Daoy (cell line): ENCODE data around the gene TCF3. TPM values are rescaled to one million over a fixed set of nuclear protein-coding genes. Genes with fewer than 3 reads are reported as not detected.

Experiments used
- DNase-seq: peaks from one replicate; pipeline ENCODE4 v3.0.0-alpha.2; 2015; ENCODE audit warnings: low read depth
- total RNA-seq: library from RNA; depleted of rRNA; stranded (reverse); fragments of >200 nt; shearing (Covaris generic); gene quantifications from 2 replicates; pipeline ENCODE4 v1.2.3, GENCODE V29; 2014

The TCF3 gene
- total RNA-seq, 1 experiment from 2014 or later, result 92.8 TPM

DNA sequence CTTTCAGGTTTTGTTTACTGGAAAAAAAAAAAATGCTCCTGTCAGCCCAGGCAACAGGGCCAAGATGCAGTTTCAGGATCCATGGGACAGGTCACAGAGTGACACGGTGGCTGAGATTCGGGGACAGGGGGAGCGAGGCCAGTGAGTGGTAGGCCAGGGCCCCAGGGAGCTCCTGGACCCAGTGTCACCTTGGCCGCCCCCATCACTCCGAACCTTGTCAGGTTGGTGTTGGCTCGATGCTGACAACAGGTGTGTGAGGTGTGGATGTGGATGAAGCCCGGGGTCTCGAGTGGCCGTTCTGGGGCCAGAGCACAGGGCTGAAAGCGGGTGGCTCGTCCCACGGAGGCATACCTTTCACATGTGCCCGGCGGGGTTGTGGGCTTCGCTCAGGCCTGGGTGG is 41.1 kb downstream of the TCF3 start:
- DNase-seq, result no peak

DNA sequence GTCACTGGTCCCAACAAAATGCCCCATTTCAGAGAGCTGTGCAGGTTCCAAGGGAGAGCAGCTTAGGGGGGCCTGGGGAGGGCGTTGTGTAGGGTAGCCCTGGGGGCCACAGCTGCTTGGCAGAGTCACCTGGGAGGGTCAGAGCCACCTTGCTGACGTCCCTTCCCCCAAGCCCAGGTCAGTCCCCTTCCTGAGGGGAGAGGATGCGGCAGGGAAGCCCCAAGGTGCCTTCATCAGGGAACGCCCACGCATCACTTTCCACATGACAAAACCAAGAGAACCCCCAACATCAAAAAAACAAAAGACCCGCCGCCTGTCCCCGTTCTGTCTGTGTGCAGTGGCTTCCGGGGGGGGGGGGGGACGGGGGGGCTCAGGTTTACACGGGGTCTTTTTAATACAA is 41.8 kb downstream of the TCF3 start:
- DNase-seq, result no peak

DNA sequence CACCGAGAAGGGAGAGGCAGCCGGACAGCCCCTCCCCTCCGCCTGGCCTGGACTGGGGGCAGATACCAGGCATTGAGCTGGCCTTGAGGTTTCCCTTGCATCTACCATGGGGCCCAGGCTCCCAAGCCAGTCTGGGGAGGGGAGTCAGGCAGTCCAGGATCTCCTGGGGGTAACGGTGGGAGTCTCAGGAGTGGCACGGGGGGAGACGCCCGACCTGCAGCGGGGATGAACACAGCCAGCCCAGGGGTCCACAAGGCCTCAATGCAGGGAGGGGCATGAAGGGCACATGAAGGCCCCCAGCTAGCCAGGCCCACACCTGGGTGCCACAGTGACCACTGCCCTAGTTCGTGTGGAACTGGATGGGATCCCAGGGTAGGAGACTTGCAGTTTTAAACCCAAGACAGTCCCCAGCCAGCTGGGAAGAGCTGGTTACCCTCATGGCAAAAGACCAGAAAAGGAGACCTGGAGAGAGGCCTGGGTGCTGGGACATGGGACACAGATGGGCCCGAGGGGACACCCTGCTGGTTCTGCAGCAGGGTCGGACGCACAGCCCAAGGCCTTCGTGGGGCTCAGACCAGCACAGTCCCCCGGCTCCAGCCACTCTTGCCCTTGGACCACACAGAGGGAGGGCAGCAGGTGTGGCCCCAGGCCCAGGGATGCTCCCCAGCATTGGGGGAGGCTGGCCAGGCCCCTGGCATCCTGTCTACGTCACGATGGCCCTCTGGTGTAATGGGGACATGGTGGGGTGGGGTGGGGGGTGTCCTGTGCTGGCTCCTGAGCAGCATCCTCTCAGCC is 42.5 kb downstream of the TCF3 start:
- DNase-seq, result no peak

DNA sequence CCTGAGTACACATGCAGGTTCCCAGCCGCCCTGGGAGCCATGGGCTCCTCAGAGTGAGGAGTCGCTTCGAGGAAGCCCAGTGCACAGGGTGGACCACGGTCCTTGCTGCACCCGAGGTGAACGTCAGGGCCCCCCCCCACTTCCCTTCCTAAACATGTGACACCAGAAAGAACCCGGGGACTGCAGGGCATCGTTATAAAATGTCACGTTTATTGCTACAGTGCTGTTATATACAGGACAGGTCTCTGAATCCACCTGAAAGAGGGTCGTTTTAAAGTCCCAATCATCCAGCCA is 43.4 kb downstream of the TCF3 start:
- DNase-seq, result no peak

DNA sequence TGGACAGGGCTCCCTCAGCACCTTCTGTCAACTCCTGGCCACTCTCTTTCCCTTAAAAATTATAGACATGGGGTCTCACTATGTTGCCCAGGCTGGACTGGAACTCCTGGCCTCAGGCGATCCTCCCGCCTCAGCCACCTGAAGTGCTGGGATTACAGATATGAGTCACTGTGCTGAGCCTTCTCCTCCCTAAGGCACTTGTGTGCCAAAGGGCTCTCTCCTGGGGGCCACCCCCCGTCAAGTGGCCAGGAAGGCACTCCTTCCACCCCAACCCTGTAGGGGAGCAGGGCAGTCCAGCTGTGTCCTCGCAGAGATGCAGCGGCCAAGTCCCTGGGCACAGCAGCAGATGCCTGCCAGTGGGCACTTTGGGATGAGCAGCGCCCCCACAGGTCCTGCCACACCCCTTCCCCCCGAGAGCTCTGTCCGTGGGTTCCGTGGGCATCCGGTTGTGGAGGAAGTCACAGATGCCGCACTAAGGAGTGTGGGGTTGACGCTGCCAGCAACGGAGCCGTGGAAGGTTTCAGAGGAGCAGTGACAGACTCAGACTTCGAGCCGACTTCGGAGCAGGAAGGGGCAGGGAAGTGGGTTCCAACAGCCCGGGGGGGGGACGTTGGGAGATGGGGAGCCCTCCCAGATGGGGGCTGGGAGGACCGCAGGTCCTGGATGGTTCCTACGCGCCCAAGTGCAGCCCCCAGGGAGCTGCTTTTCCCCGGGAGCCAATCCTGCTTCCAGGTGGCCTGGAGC is 43.9 kb downstream of the TCF3 start:
- peak; percentile 89 for DNase-seq

DNA sequence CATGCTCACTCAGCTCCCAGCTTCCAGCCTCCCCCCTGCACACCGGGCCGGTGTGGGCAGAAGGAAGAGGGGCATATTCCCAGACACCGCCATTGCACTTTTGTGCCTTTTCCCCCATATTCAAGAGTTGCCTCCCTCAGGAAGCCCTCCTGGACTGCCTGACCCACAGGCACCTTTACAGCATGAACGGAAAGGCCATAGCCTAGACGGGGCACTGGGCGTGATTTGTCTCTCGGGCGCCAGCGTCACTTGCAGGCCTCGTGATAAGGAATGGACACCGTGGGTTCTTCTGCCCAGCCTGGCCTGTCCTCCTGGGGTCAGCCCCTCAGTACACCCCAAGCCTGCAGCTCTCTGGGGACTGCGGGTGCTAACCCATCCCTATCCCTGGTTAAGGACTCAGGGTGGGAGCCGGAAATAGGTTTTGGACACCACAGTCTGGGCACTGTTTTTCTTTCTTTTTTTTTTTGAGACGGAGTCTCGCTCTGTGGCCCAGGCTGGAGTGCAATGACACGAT is 46.2 kb downstream of the TCF3 start:
- DNase-seq, result no peak

DNA sequence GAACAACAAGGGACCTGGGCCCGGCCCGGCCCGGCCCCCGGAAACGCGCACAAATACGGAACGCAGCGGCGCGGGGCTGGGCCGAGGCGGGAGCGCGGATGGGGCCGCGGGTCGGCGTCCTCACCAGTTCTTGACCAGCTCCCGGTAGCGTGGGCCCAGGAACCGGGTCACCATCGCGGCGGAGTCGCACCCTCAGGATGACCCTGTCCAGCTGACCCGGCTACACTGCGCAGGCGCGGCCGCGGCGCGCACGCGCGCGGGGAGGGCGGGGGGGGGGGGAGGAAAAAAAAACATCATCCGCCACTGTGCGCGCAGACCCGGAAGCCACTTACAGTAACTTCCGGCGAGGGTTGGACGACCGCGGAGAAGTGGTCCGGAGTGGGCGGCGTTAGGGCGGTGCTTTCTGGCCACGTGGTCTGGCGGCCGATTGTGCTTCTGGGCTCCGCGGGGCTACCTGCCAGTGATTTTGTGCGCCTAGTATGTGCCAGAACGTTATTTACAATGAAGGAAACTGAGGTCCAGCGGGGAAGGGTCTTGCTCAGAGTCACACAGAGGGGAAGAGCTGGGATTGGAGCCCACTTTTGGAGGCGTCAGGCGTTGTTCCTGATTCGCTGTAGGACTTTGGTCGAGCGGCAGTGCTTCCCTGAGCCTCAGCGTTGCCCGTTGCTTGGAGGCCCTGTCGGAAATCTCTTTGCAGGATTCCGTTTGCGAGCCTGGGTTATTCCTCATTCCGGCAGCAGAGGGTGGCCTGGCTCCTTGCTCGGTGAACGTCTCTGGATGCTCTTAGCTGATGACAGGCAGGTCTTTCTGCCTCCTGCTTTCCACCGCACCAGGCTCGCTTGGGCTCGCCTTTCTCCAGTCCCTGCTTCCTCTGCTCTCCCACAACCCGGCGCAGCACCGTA is 46.9 kb downstream of the TCF3 start, which contains the start of gene UQCR11:
TSS of gene UQCR11 (minus strand) at position 227 of the 902 bp plus-strand sequence. CDS start at position 174, 53 bp downstream.
- peak; percentile 98 for DNase-seq

DNA sequence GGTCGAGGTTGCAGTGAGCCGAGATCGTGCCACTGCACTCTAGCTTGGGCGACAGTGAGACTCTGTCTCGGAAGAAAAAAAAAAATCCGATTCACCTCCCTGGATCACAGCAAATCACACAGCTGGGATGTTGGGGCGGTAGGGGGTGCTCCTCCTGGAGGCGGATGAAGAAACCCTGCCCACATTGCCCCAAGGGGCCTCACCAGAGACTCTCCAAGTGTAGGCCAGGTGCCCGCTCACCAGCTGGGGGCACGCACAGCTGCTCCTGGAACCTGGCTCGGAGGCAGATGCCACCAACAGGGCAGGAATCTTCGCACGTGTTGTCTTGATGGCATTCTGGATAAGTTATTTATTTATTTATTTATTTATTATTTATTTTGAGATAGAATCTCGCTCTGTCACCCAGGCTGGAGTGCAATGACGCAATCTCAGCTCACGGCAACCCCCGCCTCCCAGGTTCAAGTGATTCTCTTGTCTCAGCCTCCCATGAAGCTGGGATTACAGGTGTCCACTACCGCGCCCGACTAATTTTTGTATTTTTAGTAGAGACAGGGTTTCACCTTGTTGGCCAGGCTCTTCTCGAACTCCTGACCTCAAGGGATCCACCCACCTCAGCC is 50.2 kb downstream of the TCF3 start:
- DNase-seq, result no peak

DNA sequence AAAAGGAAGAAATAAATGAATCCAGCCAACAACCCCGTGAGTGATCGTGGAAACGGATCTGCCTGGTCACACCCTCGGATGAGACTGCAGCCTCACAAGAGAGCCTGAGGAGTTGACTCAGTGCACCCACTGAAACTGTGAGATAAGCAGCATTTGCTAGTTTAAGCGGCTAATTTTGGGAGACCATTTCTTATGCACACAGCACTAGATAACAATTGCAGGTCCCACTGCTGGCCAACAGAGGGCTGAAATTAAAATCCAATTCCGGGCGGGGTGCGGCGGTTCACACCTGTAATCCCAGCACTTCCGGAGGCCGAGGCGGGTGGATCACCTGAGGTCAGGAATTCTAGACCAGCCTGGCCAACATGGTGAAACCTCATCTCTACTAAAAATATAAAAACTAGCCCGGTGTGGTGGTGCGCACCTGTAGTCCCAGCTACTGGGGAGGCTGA is 50.8 kb downstream of the TCF3 start:
- no peak for DNase-seq

DNA sequence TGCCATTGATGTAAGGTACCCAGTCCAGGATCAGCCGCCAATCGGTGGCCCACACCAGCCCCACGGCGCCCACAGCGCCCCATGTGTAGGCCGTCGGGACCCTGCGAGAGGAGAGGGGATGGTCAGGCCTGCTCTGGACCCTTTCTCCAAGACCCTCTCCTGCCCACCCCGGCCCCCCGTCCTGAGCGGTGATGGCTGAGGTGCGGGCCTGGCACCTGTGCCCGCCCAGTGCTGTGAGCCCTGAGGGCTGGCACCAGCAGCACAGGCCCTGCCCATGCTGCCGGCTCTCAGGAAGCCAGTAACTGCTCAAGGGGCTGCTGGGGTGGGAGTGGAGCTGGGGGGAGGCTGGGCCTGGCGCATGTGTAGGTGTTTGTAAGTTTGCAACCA is 53.0 kb downstream of the TCF3 start:
- DNase-seq, result no peak

DNA sequence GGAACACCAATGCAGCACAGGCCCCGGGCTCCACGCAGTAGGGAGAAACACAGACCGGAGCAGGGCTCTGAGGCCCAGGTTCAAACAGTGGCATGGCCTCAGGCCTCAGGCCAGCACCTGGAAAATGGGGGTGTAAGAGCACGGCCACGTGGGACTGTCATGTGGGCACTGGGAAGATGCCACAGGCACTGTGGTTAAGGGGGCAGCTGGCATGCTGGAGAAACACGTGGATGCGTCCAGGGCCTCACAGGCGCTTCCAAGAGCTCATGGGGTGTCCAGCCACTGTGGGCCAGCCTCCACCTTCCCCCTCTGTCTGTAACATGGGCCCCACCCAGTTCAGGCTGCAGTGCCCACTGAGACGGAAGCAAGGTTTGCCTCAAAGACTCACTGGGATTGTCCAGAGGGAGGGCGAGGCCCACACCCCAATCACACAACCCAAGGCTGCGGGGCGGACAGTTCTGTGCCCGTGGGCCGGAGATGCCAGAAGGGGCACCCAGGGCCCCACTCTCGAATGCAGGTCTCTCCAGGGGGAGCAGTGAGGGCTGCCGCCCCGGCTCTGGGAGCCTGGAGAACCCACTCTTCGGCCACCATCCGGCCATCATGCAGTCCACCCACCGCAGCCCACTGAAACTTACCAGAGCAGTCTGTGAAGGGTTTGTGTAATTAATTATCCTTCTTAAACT is 53.5 kb downstream of the TCF3 start:
- DNase-seq, result no peak

DNA sequence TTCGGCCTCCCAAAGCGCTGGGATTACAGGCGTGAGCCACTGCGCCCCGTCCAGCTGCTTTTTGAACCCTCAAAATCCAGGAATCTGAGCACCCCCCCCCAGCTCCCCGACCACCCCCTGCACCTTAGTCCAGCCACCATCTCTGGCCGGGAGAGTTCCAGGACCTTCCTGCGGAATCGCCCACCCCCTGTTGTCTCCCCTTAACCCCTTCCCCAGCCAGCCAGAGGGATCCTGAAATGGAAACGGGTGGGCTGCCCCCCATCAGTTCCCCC is 59.0 kb downstream of the TCF3 start:
- no peak for DNase-seq

DNA sequence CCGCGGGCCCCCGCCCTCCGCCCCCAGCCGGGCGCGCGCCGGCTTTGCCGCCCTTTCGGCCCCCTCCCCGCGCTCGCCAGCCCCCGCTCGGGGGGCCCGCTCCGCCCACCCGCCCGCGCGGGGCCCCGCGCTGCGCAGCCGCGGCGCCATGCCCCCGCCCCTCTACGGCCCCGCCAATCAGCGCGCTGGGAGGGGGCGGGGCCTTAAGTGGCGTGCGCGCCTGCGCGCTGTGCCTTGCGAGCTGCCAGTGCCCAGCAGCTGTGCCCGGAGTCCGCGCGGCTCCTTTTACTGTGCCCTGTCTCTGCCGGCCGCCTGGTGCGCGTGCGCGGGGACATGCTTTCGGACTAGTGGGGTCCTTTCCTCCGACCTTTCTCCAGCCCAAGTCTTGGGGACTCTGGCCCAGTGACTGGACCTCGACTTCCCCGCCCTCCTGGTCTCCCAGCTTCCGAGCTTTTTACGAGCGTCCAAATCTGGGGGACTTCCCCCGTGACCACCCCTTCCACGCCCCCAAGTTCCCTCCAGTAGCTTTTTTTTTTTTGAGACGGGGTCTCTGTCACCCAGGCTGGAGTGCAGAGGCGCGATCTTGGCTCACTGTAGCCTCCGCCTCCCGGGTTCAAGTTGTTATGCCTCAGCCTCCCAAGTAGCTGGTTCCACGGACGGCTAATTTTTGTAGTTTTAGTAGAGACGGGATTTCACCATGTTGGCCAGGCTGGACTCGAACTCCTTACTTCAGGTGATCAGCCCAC is 59.5 kb downstream of the TCF3 start, which contains the start of gene MBD3:
TSS of gene MBD3 (minus strand) at position 111 of the 746 bp plus-strand sequence. CDS start 234 bp downstream, outside the sequence.
- DNase-seq, result peak; percentile 97

DNA sequence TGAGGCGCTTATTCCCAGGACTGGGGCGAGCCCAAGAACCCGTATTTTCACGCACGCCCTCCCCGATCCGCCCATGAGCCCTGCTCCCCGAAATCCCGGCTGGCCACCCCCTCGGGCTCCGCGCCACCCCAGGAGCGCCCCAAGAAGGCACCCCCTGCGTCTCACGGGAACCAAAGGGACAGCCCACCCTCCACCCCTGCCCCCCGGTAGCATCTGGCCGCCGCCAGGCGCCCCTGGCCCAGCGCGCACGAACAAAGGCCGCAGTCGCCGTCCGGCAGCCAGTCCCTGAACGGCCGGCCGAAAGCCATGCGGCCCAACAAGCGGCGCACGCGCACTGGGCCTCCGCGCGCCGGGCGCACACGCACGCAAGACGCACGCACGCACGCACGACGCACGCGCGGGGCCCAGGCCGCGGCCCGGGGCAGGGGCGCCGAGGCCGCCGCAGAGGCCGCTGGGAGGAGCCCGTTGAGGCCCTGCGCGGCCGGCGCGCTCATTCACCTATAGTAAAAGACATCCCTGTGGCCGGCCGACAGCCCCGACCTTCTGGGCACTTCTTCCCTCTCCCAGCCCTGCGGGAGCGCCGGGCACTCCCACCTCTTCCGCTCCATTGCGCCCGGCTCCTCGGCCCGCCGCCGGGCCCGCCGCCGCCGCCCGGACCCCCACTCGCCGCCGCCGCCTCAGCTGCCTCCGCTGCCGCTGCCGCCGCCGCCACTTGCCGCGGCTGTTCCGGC is 60.2 kb downstream of the TCF3 start:
- peak; percentile 95 for DNase-seq

DNA sequence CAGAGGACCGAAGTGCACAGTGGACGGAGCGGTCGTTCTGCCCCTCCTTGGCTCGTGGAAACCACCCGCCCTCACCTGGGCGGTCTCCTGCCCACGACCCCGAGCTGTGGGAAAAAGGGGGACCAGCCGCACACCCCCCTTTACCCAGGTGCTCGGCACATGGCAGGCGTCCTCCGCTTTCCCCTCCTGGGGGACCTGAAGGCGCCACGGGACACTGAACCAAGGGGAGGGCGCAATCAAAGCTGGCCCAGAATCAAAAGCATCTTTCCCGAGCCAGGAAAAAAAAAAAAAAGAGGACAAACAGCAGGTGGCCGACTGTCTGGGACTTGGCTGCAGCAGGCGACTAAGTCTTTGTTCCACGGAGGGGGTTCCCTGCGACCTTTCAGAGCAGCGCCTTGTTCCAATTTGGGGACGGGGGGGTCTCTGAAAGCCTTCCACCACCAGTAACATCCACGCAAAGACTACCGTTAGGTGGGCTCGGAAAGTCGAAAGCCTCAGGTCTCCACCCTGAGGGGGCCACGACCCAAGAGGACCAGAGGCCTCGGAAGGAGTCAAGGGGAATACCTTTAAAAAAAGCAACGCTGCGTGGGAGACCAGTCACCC is 60.9 kb downstream of the TCF3 start:
- no peak for DNase-seq

DNA sequence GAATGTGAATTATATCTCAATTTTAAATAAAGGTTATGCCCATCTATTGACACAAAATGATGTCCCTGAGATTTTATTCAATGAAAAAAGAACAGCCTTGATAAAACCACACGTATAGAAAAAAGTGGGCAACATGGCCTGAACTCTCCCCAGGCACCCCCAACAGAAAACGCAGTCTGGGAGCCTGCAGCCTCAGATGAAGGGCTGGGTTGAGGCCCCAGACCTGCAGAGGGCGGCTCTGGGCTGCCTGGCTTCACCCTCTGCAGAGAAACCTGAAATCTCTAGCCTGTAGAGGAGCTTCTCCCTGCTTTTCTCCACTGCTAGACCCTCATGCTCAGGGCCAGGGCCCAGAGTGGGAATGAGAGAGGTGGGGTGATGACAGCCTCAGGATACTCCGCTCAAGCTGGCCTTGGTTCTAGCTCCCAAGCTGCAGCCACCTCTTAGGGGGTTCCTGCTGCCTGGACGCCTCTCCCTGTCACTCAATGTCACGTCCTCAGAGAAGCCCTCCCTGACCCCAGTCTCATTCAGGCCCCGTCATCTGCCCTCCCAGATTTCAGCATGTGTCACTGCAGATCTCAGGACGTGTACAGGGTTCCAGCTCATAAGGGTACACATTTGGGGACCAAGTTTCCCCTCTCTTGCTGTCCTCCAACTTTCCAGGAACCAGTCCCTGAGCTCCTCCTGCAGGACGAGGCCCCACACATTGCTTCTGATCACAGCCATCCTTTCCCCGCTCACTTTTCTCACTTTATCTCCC is 61.6 kb downstream of the TCF3 start:
- no peak for DNase-seq

DNA sequence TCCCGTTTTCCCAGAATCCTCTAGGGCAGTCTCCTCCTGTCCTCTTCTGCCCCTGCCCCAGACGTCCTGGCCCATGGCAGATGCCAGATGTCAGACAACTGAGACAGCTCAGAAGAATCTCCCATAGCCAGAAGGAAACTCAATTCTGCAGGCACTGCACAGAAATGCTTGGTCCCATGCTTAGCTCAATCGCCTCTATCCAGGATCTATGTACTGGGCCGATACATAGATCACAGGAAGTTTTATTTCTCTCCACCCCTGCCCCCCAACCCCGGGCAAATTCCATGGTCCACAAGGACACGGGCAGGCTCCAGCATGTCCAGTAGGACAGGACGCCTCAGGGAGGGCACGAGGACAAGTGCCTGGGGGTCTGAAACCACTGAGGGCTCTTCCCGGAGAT is 64.5 kb downstream of the TCF3 start:
- no peak for DNase-seq

DNA sequence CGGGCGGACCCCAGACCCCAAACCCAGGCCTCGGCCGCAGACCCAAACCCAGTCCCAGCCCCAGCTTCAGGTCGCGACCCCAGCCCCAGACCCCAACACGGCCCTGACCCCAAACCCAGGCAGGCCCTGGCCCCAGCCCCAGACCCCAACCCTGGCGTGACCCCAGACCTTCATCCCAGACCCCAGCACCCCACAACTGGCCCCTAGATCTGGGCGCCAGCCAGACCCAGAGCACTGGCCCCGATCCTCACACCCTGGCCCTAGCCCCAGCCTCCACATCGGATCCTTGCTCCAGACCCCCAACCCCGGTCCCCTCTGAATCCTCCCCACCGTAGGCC is 67.2 kb downstream of the TCF3 start:
- DNase-seq, result no peak
